Smooth muscle cell (in vitro differentiated cells): ENCODE measurements around the gene CA12. TPM values are rescaled to one million over a fixed set of nuclear protein-coding genes. Genes with fewer than 3 reads are reported as not detected.
A peak's percentile ranks its signal among the peaks of the same experiment; 100 is the strongest.

Experiments
- DNase-seq: peaks from one replicate; lab custom pipeline; 2025; ENCODE audit not compliant: unreplicated experiment; lab: John Stamatoyannopoulos, UW
- H2AFZ ChIP-seq: fragments of 200-600 bp; sonication (generic); 2 replicates; pipeline ENCODE4 v1.6.0; 2016; ENCODE audit warnings: antibody characterized with exemption, low read depth, mild to moderate bottlenecking
- H3F3A ChIP-seq: fragments of 200-600 bp; sonication (generic); 2 replicates; pipeline ENCODE4 v1.6.0; 2017; ENCODE audit warnings: antibody characterized with exemption, low read depth
- H3K27ac ChIP-seq: fragments of 200-600 bp; sonication (generic); 2 replicates; pipeline ENCODE4 v1.5.1; 2016; ENCODE audit warnings: low read depth, mild to moderate bottlenecking
- H3K27me3 ChIP-seq: fragments of 200-600 bp; sonication (generic); 2 replicates; pipeline ENCODE4 v1.6.1; 2016; ENCODE audit warnings: low read depth, mild to moderate bottlenecking
- H3K36me3 ChIP-seq: fragments of 200-600 bp; sonication (generic); 2 replicates; pipeline ENCODE4 v1.5.1; 2016; ENCODE audit warnings: low read depth
- H3K4me1 ChIP-seq: fragments of 200-600 bp; sonication (generic); 2 replicates; pipeline ENCODE4 v1.5.1; 2016; ENCODE audit warnings: low read depth
- H3K4me2 ChIP-seq: fragments of 200-600 bp; sonication (generic); 2 replicates; pipeline ENCODE4 v1.6.0; 2016; ENCODE audit warnings: mild to moderate bottlenecking
- H3K4me3 ChIP-seq: fragments of 200-600 bp; sonication (generic); 2 replicates; pipeline ENCODE4 v1.5.1; 2016; ENCODE audit warnings: mild to moderate bottlenecking
- H3K79me2 ChIP-seq: fragments of 200-600 bp; sonication (generic); 2 replicates; pipeline ENCODE4 v1.6.0; 2016; ENCODE audit warnings: low read depth, mild to moderate bottlenecking
- H3K9ac ChIP-seq: fragments of 200-600 bp; sonication (generic); 2 replicates; pipeline ENCODE4 v1.6.0; 2016; ENCODE audit warnings: low read depth
- H3K9me3 ChIP-seq: fragments of 200-600 bp; sonication (generic); replicated peaks from 2 replicates; pipeline ENCODE4 v1.5.1; 2016; ENCODE audit warnings: low read depth
- H4K20me1 ChIP-seq: fragments of 200-600 bp; sonication (generic); 2 replicates; pipeline ENCODE4 v1.6.0; 2016; ENCODE audit warnings: low read depth
- WGBS: methylation state at CpG from one replicate; pipeline ENCODE4 v1.1.7; 2016; ENCODE audit warnings: low lambda C conversion rate; 5-methylcytosine and 5-hydroxymethylcytosine counted together
- polyA plus RNA-seq: library from polyadenylated mRNA; unstranded; fragments of >200 nt; fragmentation: Nextera tagmentation; extraction: Ambion mirVana; gene quantifications from 2 replicates; pipeline ENCODE4 v1.2.1, GENCODE V29; 2016
- total RNA-seq: library from RNA; depleted of rRNA; stranded (reverse); fragments of >200 nt; gene quantifications from 2 replicates; pipeline ENCODE4 v1.2.3, GENCODE V29; 2014
- TF ChIP-seq, protein P1 (sequence below): fragments of 200-600 bp; sonication (generic); IDR thresholded peaks from 2 replicates; pipeline ENCODE4 v1.5.1; 2017; ENCODE audit warnings: borderline replicate concordance, mild to moderate bottlenecking, antibody characterized with exemption; ENCODE audit not compliant: insufficient read depth, poor library complexity, severe bottlenecking

Gene CA12
- total and polyA plus RNA-seq, 2 experiments from 2014 or later, result 13.5 to 14.0 TPM

DNA sequence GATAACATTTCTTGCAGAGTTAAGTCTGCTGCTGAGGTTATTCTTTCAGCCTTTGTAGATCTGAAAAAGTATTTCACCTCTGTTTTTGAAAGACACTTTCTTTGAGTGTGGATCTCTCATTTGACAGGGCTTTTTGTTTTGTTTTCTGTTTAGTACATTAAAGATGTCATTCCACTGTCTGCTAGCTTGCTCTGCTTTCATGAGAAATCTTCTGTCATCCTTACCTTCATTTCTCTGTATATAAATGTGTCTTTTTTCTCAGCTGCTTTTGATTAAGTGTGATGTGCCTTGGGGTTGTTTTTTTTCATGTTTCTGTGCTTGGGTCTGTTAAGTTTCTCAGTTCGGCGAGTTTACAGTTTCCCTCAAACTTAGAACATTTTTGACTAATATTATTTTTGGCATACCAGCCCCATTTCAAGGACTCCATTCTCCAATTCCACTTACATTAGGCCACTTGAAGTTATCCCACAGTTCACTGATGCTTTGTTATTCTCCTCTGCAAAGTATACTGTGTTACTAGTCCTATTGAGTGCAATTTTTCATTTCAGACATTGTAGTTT is 43.9 kb upstream of the CA12 start:
- no peak overlapping the region for H3K27ac ChIP-seq
- H2AFZ ChIP-seq, result no peak overlapping the region
- H3F3A ChIP-seq, result no peaks in the 10 kb centered on the region
- no peaks in the 10 kb centered on the region for H4K20me1 ChIP-seq
- no peaks in the 10 kb centered on the region for H3K27me3 ChIP-seq
- no peak overlapping the region for H3K4me3 ChIP-seq
- no peaks in the 10 kb centered on the region for H3K4me1 ChIP-seq
- TF ChIP-seq, protein P1, sequence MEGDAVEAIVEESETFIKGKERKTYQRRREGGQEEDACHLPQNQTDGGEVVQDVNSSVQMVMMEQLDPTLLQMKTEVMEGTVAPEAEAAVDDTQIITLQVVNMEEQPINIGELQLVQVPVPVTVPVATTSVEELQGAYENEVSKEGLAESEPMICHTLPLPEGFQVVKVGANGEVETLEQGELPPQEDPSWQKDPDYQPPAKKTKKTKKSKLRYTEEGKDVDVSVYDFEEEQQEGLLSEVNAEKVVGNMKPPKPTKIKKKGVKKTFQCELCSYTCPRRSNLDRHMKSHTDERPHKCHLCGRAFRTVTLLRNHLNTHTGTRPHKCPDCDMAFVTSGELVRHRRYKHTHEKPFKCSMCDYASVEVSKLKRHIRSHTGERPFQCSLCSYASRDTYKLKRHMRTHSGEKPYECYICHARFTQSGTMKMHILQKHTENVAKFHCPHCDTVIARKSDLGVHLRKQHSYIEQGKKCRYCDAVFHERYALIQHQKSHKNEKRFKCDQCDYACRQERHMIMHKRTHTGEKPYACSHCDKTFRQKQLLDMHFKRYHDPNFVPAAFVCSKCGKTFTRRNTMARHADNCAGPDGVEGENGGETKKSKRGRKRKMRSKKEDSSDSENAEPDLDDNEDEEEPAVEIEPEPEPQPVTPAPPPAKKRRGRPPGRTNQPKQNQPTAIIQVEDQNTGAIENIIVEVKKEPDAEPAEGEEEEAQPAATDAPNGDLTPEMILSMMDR, result no peak
- no peak overlapping the region for H3K9ac ChIP-seq
- no peaks in the 10 kb centered on the region for H3K79me2 ChIP-seq
- H3K9me3 ChIP-seq, result no peaks in the 10 kb centered on the region
- no peak for DNase-seq
- no peak overlapping the region for H3K4me2 ChIP-seq
- WGBS, result 100% methylated on average over 2 of the region's 2 CpGs
- H3K36me3 ChIP-seq, result no peaks in the 10 kb centered on the region

DNA sequence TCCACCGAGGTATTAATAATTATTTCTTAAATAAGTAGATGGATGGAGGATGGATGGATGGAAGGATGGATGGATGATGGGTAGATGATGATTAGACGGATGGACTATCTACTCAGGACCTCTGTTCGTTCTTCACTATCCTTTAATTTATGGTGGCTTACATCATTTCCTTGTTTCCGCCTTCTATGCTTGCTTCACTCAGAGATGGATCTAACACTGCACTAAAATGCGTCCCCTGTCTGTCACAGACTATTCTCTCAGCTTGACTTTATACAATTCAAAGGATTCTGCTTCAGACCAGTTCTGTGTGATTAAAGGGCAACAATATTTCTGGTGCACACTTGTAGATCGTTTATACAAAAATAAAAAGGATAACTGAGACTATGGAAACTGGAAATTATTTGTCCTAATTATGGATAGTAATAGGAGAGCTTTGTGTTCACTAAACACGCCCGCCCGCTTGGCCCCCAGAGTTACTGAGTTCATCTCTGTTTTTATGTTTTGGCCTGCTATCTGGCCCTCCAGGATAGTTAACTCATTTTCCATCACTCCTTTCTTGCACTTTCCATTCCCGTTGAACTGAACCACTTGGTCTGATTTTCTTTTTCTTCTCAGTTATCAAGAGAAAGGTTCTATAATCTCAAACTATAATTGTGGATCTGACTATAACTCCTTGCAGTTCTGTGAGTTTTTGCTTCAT is 41.4 kb upstream of the CA12 start:
- no peaks in the 10 kb centered on the region for H3K4me1 ChIP-seq
- no peak overlapping the region for H3K4me2 ChIP-seq
- H3K4me3 ChIP-seq, result no peak overlapping the region
- H4K20me1 ChIP-seq, result no peaks in the 10 kb centered on the region
- no peaks in the 10 kb centered on the region for H3K36me3 ChIP-seq
- no peaks in the 10 kb centered on the region for H3K9me3 ChIP-seq
- no peak overlapping the region for H2AFZ ChIP-seq
- H3K27ac ChIP-seq, result no peak overlapping the region
- 88% methylated on average over 10 of the region's 10 CpGs for WGBS
- no peaks in the 10 kb centered on the region for H3F3A ChIP-seq
- DNase-seq, result no peak
- TF ChIP-seq, protein P1, result no peak
- no peaks in the 10 kb centered on the region for H3K27me3 ChIP-seq
- no peak overlapping the region for H3K9ac ChIP-seq
- H3K79me2 ChIP-seq, result no peaks in the 10 kb centered on the region

DNA sequence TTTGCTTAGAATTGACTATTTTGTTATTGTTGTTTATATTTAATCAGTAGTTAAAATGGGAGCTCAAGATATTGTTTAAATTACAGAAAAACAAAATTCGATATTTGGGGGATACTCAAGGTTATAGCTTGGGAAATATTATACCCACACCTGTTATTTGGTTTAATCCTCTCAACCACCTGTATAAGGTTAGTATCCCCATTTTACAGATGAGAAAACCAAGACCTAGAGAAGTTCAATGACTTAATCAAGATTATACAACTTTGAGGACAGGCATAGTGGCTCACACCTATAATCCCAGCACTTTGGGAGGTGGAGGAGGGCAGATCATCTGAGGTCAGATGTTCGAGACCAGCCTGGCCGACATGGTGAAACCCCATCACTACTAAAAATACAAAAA is 39.8 kb upstream of the CA12 start:
- Histone ChIP-seq H4K20me1 (no peaks in the 10 kb centered on the region), H3K4me3 (no peak overlapping the region), H3K79me2 (no peaks in the 10 kb centered on the region), H3K27me3 (no peaks in the 10 kb centered on the region), H3K4me2 (no peak overlapping the region), H3F3A (no peaks in the 10 kb centered on the region), H3K36me3 (no peaks in the 10 kb centered on the region), H3K9me3 (no peaks in the 10 kb centered on the region), H3K4me1 (no peaks in the 10 kb centered on the region), H3K27ac (no peak overlapping the region), H3K9ac (no peak overlapping the region), H2AFZ (no peak overlapping the region)
- 92% methylated on average over 3 of the region's 3 CpGs for WGBS
- TF ChIP-seq, protein P1, result no peak
- no peak for DNase-seq

DNA sequence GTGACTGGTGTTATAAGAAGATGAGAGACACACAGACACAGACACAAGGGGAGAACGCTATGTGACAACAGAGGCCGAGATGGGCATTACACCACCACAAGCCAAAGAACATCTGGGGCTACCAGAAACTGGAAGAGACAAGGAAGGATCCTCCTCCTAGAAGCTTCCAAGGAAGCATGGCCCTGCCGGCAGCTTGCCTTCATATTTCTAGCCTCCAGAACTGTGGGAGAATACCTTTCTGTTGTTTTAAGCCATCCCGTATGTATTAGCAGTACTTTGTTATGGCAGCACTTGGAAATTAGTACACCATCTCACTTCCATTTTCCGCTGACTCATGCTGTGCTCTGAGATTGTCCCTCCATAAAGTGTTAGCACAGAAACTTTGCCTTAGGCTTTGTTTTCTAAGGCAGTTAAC is 38.7 kb upstream of the CA12 start:
- no peaks in the 10 kb centered on the region for H3F3A ChIP-seq
- 68% methylated on average over 5 of the region's 5 CpGs for WGBS
- DNase-seq, result no peak
- H3K4me2 ChIP-seq, result no peak overlapping the region
- TF ChIP-seq, protein P1, result no peak
- no peaks in the 10 kb centered on the region for H3K27me3 ChIP-seq
- no peaks in the 10 kb centered on the region for H3K79me2 ChIP-seq
- H3K27ac ChIP-seq, result no peak overlapping the region
- H3K36me3 ChIP-seq, result no peaks in the 10 kb centered on the region
- H4K20me1 ChIP-seq, result no peaks in the 10 kb centered on the region
- H3K9ac ChIP-seq, result no peak overlapping the region
- no peak overlapping the region for H3K4me3 ChIP-seq
- H3K9me3 ChIP-seq, result no peaks in the 10 kb centered on the region
- H2AFZ ChIP-seq, result peak overlapping the region; percentile 75
- H3K4me1 ChIP-seq, result no peaks in the 10 kb centered on the region
